WTC11 (cell line): ENCODE measurements around the gene FAM234A. TPM values are rescaled to one million over a fixed set of nuclear protein-coding genes. Genes with fewer than 3 reads are reported as not detected.

Experiments used
- ATAC-seq: fragments of 200-7000 bp; cut with Tn5 transposase; 2 replicates; pipeline ENCODE4 v1.10.0; 2021; ENCODE audit warnings: mild to moderate bottlenecking, moderate library complexity
- CTCF ChIA-PET: fragments of 300-600 bp; sonication (Branson Sonifier 250); formaldehyde crosslinking; loops from one replicate; lab custom pipeline; 2021; ENCODE audit warnings: antibody characterized with exemption; lab: Charles Lee
- POLR2A ChIA-PET: fragments of 350-600 bp; sonication (Branson Sonifier 250); formaldehyde crosslinking; loops from one replicate; lab custom pipeline; 2021; ENCODE audit warnings: antibody characterized with exemption; lab: Charles Lee
- DNase-seq: peaks from one replicate; pipeline ENCODE4 v3.0.0; 2021; ENCODE audit warnings: low spot score
- H3K27ac Mint-ChIP-seq: 2 replicates; pipeline ENCODE4 v1.8.0; 2021; ENCODE audit warnings: mixed read lengths
- H3K27me3 Mint-ChIP-seq: 2 replicates; pipeline ENCODE4 v1.8.0; 2021; ENCODE audit warnings: low read depth, mild to moderate bottlenecking, moderate library complexity, mixed read lengths
- H3K36me3 Mint-ChIP-seq: 2 replicates; pipeline ENCODE4 v1.8.0; 2021; ENCODE audit warnings: mixed read lengths
- H3K4me1 Mint-ChIP-seq: 2 replicates; pipeline ENCODE4 v1.8.0; 2022; ENCODE audit warnings: mixed read lengths
- H3K4me3 Mint-ChIP-seq: 2 replicates; pipeline ENCODE4 v1.8.0; 2021; ENCODE audit warnings: mild to moderate bottlenecking, moderate library complexity, mixed read lengths
- H3K9me3 Mint-ChIP-seq: 2 replicates; pipeline ENCODE4 v1.8.0; 2021; ENCODE audit warnings: mixed read lengths
- CBFB ChIP-seq: sonication (generic); formaldehyde crosslinking; IDR thresholded peaks from 2 replicates; pipeline ENCODE4 v1.8.1; 2022; ENCODE audit warnings: mild to moderate bottlenecking, low read depth, missing genetic modification reagents
- IRF2 ChIP-seq: sonication (generic); formaldehyde crosslinking; IDR thresholded peaks from 2 replicates; pipeline ENCODE4 v1.8.0; 2022; ENCODE audit warnings: low read depth, missing genetic modification reagents, borderline replicate concordance
- NFE2L1 ChIP-seq: sonication (generic); formaldehyde crosslinking; IDR thresholded peaks from 2 replicates; pipeline ENCODE4 v1.8.1; 2023; ENCODE audit warnings: missing genetic modification reagents
- NR2C2 ChIP-seq: sonication (generic); formaldehyde crosslinking; IDR thresholded peaks from 2 replicates; pipeline ENCODE4 v1.8.0; 2022; ENCODE audit warnings: mild to moderate bottlenecking, missing genetic modification reagents
- PRRX2 ChIP-seq: fragments of 250-450 bp; sonication (Bioruptor Pico); IDR thresholded peaks from 2 replicates; pipeline ENCODE4 v1.8.0; 2021; ENCODE audit warnings: mild to moderate bottlenecking
- RORB ChIP-seq: fragments of 250-450 bp; sonication (Bioruptor Pico); IDR thresholded peaks from 2 replicates; pipeline ENCODE4 v1.9.0; 2021; ENCODE audit warnings: mild to moderate bottlenecking
- SP1 ChIP-seq: sonication (generic); formaldehyde crosslinking; conservative IDR thresholded peaks from 2 replicates; pipeline ENCODE4 v1.8.1; 2022; ENCODE audit warnings: missing genetic modification reagents
- ZNF232 ChIP-seq: sonication (generic); formaldehyde crosslinking; IDR thresholded peaks from 2 replicates; pipeline ENCODE4 v1.8.0; 2022; ENCODE audit warnings: mild to moderate bottlenecking, missing genetic modification reagents
- ZNF317 ChIP-seq: sonication (generic); formaldehyde crosslinking; IDR thresholded peaks from 2 replicates; pipeline ENCODE4 v1.8.1; 2023; ENCODE audit warnings: low read depth, mild to moderate bottlenecking, moderate library complexity, missing genetic modification reagents, borderline replicate concordance
- ZNF416 ChIP-seq: fragments of 250-450 bp; sonication (Bioruptor Pico); IDR thresholded peaks from 2 replicates; pipeline ENCODE4 v1.9.0; 2021; ENCODE audit warnings: mild to moderate bottlenecking, inconsistent platforms
- ZNF671 ChIP-seq: fragments of 250-450 bp; sonication (Bioruptor Pico); IDR thresholded peaks from 2 replicates; pipeline ENCODE4 v1.8.0; 2021; ENCODE audit warnings: mild to moderate bottlenecking
- total RNA-seq: library from RNA; stranded (reverse); gene quantifications from 3 replicates; pipeline ENCODE4 v1.2.3, GENCODE V29; 2021
- TF ChIP-seq, protein P1 (sequence below): fragments of 250-450 bp; sonication (Bioruptor Pico); IDR thresholded peaks from 2 replicates; pipeline ENCODE4 v1.9.0; 2021; ENCODE audit warnings: mild to moderate bottlenecking, borderline replicate concordance
- TF ChIP-seq, protein P2 (sequence below): sonication (generic); formaldehyde crosslinking; IDR thresholded peaks from 2 replicates; pipeline ENCODE4 v1.8.1; 2022; ENCODE audit warnings: low read depth, missing genetic modification reagents, borderline replicate concordance
- TF ChIP-seq, protein P3 (sequence below): fragments of 250-450 bp; sonication (Bioruptor Pico); IDR thresholded peaks from 2 replicates; pipeline ENCODE4 v1.9.0; 2021; ENCODE audit warnings: mild to moderate bottlenecking
- TF ChIP-seq, protein P4 (sequence below): sonication (generic); formaldehyde crosslinking; IDR thresholded peaks from 2 replicates; pipeline ENCODE4 v1.8.1; 2023; ENCODE audit warnings: mild to moderate bottlenecking, missing genetic modification reagents, moderate library complexity
- TF ChIP-seq, protein P5 (sequence below): sonication (generic); formaldehyde crosslinking; IDR thresholded peaks from 2 replicates; pipeline ENCODE4 v1.8.0; 2023; ENCODE audit warnings: missing genetic modification reagents, mild to moderate bottlenecking, borderline replicate concordance

The FAM234A gene
- total RNA-seq, 1 experiment from 2014 or later: 115 TPM

DNA sequence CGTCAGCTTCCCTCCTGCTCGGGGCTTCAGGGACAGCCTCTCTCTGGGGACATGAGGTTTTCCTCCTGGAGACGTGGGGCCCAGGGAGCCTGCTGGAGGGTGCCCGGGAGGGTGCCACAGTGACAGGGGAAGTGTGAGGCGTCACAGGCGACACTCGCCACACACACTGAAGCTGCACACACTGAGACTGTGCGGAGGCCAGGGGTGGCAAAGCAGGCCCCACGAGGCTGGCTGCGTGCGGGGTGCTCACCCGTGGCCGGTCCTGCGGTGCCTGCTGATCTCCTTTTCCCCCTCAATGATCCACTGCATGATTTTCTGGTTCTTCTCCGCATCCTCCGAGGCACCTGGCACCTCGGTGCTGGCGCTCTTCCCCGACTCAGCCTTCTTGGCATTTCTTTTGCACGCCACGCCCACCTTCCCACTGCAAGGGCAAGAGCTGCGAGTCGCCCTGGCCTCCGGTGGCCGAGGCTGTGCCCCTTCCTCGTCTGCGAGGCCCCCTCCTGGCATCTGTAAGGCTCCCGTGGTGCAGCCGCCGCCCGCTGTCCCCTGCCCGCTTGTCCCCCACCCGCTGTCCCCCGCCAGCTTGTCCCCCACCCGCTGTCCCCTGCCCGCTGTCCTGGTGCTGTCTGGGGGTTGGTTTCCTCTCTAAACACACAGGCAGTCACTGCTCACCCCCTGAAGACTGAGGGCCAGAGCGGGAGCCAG is 62.3 kb downstream of the FAM234A start (continued):
- TF ChIP-seq, protein P1, sequence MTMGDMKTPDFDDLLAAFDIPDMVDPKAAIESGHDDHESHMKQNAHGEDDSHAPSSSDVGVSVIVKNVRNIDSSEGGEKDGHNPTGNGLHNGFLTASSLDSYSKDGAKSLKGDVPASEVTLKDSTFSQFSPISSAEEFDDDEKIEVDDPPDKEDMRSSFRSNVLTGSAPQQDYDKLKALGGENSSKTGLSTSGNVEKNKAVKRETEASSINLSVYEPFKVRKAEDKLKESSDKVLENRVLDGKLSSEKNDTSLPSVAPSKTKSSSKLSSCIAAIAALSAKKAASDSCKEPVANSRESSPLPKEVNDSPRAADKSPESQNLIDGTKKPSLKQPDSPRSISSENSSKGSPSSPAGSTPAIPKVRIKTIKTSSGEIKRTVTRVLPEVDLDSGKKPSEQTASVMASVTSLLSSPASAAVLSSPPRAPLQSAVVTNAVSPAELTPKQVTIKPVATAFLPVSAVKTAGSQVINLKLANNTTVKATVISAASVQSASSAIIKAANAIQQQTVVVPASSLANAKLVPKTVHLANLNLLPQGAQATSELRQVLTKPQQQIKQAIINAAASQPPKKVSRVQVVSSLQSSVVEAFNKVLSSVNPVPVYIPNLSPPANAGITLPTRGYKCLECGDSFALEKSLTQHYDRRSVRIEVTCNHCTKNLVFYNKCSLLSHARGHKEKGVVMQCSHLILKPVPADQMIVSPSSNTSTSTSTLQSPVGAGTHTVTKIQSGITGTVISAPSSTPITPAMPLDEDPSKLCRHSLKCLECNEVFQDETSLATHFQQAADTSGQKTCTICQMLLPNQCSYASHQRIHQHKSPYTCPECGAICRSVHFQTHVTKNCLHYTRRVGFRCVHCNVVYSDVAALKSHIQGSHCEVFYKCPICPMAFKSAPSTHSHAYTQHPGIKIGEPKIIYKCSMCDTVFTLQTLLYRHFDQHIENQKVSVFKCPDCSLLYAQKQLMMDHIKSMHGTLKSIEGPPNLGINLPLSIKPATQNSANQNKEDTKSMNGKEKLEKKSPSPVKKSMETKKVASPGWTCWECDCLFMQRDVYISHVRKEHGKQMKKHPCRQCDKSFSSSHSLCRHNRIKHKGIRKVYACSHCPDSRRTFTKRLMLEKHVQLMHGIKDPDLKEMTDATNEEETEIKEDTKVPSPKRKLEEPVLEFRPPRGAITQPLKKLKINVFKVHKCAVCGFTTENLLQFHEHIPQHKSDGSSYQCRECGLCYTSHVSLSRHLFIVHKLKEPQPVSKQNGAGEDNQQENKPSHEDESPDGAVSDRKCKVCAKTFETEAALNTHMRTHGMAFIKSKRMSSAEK: no peak
- TF ChIP-seq NFE2L1 (CRISPR knock-in tag): no peak
- TF ChIP-seq, all 79 proteins: peak for 0

DNA sequence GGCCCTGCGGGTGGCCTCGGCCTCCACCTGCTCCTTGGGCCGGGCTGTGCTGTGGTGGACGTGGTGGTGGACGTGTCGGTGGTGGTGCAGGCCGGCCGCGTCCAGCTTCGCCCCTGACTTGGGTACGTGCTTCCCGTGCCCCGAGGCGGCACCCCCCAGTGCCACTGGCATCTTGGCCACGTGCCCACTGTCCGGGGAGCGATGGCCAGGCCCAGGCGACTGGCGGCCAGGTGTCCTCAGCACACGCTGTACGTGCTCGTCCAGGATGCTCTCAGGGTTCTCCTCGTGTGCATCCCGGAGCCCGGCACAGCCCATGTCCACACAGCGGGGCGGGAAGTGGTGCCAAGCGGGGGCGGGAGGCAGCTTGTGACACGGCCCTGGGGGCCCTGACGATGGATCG is 63.2 kb downstream of the FAM234A start:
- ChIA-PET CTCF (no interaction called here), POLR2A (no interaction called here)
- no peaks in the 10 kb centered on the region for H3K27me3 Mint-ChIP-seq
- no peak overlapping the region for H3K4me3 Mint-ChIP-seq
- DNase-seq (no peak), ATAC-seq (no peak)
- TF ChIP-seq NR2C2 (CRISPR knock-in tag): no peak
- no peak for TF ChIP-seq ZNF232 (CRISPR knock-in tag)
- TF ChIP-seq, protein P2, sequence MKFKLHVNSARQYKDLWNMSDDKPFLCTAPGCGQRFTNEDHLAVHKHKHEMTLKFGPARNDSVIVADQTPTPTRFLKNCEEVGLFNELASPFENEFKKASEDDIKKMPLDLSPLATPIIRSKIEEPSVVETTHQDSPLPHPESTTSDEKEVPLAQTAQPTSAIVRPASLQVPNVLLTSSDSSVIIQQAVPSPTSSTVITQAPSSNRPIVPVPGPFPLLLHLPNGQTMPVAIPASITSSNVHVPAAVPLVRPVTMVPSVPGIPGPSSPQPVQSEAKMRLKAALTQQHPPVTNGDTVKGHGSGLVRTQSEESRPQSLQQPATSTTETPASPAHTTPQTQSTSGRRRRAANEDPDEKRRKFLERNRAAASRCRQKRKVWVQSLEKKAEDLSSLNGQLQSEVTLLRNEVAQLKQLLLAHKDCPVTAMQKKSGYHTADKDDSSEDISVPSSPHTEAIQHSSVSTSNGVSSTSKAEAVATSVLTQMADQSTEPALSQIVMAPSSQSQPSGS: no peak
- TF ChIP-seq, protein P3, sequence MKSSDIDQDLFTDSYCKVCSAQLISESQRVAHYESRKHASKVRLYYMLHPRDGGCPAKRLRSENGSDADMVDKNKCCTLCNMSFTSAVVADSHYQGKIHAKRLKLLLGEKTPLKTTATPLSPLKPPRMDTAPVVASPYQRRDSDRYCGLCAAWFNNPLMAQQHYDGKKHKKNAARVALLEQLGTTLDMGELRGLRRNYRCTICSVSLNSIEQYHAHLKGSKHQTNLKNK (CRISPR knock-in tag): no peak
- TF ChIP-seq, protein P4, sequence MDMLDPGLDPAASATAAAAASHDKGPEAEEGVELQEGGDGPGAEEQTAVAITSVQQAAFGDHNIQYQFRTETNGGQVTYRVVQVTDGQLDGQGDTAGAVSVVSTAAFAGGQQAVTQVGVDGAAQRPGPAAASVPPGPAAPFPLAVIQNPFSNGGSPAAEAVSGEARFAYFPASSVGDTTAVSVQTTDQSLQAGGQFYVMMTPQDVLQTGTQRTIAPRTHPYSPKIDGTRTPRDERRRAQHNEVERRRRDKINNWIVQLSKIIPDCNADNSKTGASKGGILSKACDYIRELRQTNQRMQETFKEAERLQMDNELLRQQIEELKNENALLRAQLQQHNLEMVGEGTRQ (CRISPR knock-in tag): no peak
- TF ChIP-seq PRRX2 (CRISPR knock-in tag): no peak
- no peak for TF ChIP-seq IRF2 (CRISPR knock-in tag)
- no peak for TF ChIP-seq ZNF317 (CRISPR knock-in tag)
- H3K9me3 Mint-ChIP-seq: no peaks in the 10 kb centered on the region
- peaks cover 5% of the 10 kb centered on the region; the same call in 1 of the 2 replicates for H3K36me3 Mint-ChIP-seq
- no peaks in the 10 kb centered on the region for H3K4me1 Mint-ChIP-seq
- no peak overlapping the region for H3K27ac Mint-ChIP-seq

DNA sequence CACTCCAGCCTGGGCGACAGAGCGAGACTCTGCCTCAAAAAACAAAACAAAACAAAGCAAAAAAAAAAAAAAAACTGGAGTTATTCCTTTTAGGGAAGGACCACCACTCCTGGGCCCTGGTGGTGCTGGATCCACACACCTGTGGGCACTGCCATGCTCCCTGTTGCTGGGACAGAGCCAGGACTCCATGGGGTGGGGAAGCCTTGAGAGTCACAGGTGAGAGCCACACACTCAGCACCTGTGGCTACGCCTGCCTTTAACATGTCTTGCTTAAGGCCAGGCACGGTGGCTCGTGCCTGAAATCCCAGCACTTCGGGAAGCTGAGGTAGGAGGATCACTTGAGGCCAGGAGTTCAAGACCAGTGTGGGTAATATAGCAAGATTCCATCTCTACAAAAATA is 66.6 kb downstream of the FAM234A start:
- ATAC-seq: no peak
- Mint-ChIP-seq H3K27me3 (no peaks in the 10 kb centered on the region), H3K27ac (no peak overlapping the region), H3K4me1 (no peaks in the 10 kb centered on the region), H3K9me3 (no peaks in the 10 kb centered on the region), H3K36me3 (peaks cover 14% of the 10 kb centered on the region), H3K4me3 (no peak overlapping the region)
- POLR2A ChIA-PET: no interaction called here
- no peak for DNase-seq
- CTCF ChIA-PET: interaction anchor here (1.6 kb wide), 1 partner anchor 61 kb away, joined by 6 read pairs; no protein-coding TSS in a partner anchor
- TF ChIP-seq CBFB (CRISPR knock-in tag): no peak

DNA sequence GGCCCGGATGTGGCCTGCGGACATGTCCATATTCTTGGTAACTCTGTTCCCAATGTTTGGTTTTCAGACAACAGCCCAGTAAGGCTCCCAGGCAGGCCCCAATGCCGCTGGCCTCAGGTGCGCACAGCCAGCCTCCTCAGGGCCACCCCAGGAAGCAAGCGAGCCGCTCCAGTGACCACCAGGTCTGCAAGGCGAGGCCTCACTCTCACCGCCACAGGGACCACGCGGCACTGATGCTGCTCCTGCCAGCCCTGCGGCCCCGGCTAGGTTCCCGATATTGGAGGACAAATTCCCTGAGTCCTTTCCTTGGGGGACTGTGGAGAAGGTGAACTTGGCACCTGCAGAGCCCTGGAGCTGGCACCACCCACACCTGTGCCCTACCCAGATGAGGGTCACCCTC is 67.3 kb downstream of the FAM234A start:
- H3K36me3 Mint-ChIP-seq: peaks cover 16% of the 10 kb centered on the region
- CTCF ChIA-PET: interaction anchor here (1.6 kb wide), 1 partner anchor 61 kb away, joined by 6 read pairs; no protein-coding TSS in a partner anchor
- no peak for DNase-seq
- no peak for ATAC-seq
- POLR2A ChIA-PET: no interaction called here
- no peaks in the 10 kb centered on the region for H3K9me3 Mint-ChIP-seq
- H3K27me3 Mint-ChIP-seq: no peaks in the 10 kb centered on the region
- H3K4me3 Mint-ChIP-seq: no peak overlapping the region
- H3K27ac Mint-ChIP-seq: no peak overlapping the region; the same call in 1 of the 2 replicates
- no peaks in the 10 kb centered on the region for H3K4me1 Mint-ChIP-seq
- TF ChIP-seq, protein P2: no peak
- no peak for TF ChIP-seq RORB (CRISPR knock-in tag)
- no peak for TF ChIP-seq SP1 (CRISPR knock-in tag)
- TF ChIP-seq, protein P5, sequence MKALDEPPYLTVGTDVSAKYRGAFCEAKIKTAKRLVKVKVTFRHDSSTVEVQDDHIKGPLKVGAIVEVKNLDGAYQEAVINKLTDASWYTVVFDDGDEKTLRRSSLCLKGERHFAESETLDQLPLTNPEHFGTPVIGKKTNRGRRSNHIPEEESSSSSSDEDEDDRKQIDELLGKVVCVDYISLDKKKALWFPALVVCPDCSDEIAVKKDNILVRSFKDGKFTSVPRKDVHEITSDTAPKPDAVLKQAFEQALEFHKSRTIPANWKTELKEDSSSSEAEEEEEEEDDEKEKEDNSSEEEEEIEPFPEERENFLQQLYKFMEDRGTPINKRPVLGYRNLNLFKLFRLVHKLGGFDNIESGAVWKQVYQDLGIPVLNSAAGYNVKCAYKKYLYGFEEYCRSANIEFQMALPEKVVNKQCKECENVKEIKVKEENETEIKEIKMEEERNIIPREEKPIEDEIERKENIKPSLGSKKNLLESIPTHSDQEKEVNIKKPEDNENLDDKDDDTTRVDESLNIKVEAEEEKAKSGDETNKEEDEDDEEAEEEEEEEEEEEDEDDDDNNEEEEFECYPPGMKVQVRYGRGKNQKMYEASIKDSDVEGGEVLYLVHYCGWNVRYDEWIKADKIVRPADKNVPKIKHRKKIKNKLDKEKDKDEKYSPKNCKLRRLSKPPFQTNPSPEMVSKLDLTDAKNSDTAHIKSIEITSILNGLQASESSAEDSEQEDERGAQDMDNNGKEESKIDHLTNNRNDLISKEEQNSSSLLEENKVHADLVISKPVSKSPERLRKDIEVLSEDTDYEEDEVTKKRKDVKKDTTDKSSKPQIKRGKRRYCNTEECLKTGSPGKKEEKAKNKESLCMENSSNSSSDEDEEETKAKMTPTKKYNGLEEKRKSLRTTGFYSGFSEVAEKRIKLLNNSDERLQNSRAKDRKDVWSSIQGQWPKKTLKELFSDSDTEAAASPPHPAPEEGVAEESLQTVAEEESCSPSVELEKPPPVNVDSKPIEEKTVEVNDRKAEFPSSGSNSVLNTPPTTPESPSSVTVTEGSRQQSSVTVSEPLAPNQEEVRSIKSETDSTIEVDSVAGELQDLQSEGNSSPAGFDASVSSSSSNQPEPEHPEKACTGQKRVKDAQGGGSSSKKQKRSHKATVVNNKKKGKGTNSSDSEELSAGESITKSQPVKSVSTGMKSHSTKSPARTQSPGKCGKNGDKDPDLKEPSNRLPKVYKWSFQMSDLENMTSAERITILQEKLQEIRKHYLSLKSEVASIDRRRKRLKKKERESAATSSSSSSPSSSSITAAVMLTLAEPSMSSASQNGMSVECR (CRISPR knock-in tag): no peak
- TF ChIP-seq ZNF416: no peak
- TF ChIP-seq ZNF671: no peak
